ENCODE data around the gene RNF187.
"Not testable (repeated sequence)": the region's sequence is repeated elsewhere in the genome, so short reads cannot be mapped to it uniquely, and the experiment has no call there.

RNF187 gene

DNA sequence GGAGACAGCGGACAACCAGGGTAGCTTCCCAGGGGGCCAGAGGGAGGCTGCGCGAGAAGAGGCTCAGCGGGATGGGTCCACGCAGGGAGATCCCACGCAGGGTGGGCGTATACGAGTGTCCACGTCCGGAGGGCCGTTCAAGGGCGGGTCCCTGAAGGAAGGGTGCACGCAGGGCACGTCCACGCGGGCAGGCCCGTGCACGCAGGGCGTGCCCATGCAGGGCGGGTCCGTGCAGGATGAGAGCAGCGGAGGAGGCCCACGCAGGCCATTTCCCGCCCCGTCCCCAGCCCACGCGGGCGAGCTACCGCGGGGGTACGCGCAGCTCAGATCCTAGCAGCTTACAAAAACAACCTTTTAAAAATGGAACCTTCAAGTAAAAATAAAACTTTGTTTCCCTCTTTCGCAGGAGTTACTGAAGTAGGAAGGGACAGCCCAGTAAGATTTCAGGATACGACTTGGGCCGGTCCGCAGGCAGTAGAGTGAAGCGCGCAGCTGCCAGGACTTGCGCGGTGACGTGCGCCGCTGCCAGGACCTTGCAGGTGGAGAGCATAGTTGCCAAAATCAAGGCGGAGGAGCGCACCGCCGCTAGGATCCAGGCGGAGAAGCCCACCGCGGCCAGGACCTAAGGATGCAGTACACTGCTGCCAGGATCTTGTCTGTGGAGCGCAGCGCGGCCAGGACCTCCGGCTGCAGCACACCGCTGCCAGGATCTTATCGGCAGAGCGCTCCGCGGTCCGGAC lies 416 bp upstream of the RNF187 start:
- peak; percentile 50 to 59 for DNase-seq (ENCODE audit: low read depth in 2 of 2)

DNA sequence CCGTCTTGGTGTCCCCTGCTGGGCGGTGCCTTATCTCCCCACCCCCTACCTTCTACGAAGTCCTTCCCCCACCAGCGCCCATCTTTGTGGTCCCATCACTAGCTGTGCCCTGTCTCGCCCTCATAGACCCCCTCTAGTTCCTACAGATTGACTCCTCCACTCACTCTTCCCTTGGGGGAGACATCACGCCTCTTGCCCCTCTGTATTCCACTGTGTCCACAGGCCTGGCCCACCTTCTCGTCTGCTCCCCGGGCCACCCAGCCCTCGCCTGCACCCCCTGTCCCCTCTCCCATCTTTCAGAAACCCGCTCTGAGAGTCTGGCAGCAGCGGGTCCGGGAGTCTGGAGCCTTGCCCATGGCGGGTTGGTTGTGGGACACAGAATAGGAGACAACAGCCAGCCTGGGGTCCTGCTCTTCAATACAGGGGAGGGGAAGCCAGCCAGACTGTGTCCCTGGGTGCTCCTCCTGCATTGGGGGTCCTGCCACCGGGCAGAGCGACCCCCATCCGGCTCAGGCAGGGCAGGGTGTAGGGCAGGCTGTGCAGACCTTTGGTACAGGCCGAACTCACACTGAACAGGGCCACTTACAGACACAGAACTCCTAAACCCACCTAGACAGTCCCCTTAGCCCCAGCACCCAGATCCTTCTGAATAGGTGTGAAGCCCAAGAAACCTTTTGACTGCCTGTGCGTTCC lies 1.1 kb downstream of the RNF187 start:
- no peak for DNase-seq (ENCODE audit: low read depth in 2 of 2)

DNA sequence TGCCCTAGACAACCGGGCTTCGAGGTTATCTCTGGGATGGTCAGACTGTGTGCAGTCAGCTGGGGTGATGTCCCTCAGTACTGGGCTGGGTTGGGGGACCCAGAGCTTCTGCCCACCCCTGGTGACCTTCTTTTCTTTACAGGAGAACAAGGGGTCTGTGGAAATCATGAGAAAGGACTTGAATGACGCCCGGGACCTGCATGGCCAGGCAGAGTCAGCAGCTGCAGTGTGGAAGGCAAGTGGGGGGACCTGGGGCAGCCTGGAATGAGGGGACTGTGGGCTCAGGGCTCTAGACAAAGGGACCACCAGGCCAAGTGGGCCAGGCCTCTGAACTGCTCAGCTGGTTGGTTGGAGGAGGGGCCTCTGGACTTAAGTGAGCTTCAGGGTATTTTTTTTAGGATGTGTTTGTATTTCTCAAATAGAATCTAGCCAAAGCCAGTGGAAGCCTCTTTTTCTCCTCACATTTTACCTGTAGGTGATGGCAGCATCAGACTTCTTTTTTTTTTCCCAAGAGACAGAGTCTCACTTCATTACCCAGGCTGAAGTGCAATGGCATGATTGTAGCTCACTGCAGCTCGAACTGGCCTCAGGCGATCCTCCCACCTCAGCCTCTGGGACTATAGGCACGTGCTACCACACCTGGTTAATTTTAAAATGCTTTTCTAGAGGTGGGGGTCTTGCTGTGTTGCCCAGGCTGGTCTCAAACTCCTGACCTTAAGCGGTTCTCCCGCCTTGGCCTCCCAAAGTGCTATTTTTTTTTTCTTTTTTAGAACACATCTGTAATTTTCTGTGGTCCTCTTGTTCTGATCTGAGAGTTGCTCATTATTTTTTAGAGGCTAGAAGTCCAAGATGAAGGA lies 1.9 kb downstream of the RNF187 start:
- no peak for DNase-seq (ENCODE audit: low read depth in 2 of 2)

DNA sequence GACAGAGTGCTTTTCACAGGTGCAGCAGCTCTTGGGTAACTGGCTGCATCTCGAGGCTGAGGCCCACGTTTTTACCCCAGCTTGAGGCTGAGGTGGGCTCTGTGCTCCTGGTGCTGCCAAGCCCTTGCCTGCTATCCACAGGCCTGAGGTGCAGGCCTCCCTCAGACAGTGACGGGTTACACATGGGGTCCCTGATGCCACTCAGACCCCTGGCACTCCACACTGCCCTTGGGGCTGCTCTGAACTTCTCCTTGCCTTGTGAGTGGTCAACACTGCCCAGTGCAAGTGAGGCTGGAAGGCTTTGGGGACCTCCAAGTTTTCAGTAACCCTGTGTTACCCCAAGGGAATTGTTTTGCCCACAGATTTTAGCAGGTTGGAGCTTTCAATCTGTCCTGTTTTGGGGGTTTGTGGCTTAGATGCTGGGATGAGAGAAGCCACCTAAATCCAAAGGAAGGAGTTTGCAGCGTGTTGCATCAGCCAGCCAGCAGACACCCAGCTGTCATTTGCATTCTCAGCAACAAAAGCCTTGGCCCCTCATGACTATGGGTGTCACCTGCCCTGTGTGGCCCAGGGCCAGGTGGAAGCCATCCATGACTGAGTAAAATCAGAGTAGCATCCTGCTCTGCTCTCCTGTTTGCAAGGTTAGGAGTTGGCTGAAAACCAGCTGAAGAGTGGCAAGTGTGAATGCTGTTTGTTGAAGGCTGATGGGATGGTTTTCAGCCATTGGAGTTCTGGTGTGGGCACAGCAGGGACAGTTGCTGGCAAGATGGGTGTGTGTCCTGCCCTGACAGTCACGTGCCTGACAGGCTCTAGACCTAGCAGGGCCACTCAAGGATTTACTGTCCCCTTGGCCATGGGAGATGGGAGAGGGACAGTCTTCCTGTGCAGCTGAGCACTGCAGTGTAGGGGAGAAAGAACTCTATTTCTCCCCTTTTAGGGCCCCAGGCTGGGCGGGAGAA lies 3.2 kb downstream of the RNF187 start:
- DNase-seq (ENCODE audit: low read depth in 2 of 2) = no peak

DNA sequence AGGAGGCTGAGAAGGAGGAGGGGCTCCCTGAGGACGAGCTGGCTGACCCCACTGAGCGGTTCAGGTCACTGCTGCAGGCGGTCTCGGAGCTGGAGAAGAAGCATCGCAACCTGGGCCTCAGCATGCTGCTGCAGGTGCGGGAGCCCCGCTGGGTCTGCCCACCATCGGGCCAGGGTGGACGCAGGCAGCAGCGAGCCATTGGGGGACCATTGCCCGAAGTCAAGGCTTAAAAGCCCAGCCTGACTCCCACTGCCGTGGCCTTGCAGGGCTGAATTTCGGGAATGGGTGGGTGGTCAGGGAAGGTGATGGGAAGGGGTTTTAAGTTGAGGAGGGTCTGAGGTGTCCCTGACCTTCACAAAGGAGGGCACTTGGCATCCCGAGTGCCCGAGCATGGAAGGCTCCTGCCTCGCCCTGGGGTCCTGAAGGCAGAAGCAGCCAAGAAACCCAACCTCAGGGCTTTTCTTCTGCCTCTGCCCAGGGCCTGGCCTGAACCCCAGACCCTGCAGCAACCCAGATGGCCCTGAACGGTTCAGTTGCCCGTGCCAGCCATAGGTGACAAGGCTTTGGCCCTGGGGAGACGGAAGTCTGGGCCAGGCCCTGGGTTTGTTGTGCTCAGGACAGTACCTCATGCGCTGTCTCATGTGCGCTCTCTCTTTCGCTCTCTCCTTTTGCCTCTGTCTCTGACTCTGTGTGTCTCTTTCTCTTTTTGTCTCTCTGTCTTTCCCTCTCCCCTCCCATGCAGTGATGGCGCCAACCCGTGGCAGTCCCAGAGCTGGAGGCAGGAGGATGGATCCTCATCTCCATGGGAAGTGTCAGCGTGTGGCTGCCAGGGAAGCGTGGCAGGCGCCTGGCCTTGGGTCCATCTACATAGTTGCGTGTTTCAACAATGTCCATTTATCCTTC lies 6.2 kb downstream of the RNF187 start:
- DNase-seq (ENCODE audit: low read depth in 2 of 2) = no peak

DNA sequence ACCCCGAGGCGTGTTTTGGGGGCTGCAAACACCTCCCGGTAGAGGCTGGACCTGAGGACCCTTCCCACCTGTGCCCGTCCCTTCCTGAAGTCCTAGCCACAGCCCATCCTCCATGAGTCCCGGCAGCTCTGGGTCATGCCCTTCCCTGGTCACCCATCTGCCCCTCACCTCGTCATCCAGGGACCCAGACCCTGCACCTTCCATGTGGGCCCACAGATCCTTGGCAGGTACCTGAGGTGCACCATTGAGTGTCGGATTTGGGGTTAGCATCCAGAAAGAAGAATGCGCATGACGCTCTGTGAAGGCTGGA lies 6.8 kb downstream of the RNF187 start:
- no peak for DNase-seq (ENCODE audit: low read depth in 2 of 2)

DNA sequence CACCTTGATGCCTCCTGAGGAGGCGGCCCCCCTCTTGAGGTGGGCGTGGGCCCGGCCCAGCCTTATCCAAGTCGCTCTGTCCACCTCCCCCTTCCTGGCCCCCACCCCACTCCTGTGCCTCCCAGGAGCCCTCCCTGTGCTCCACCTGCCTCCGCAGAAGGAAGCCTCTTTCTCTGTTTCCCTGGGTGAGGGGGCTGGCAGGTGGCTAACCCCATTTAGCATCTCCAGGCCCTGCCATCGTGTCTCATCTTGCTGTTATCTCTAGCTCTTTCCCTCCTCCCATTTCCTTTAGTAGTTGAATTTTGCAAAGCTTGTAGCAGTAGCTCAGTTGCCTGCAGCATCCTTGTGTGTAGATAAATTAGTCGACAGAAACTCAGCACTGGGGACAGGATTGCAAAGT lies 7.2 kb downstream of the RNF187 start:
- no peak for DNase-seq (ENCODE audit: low read depth in 2 of 2)

DNA sequence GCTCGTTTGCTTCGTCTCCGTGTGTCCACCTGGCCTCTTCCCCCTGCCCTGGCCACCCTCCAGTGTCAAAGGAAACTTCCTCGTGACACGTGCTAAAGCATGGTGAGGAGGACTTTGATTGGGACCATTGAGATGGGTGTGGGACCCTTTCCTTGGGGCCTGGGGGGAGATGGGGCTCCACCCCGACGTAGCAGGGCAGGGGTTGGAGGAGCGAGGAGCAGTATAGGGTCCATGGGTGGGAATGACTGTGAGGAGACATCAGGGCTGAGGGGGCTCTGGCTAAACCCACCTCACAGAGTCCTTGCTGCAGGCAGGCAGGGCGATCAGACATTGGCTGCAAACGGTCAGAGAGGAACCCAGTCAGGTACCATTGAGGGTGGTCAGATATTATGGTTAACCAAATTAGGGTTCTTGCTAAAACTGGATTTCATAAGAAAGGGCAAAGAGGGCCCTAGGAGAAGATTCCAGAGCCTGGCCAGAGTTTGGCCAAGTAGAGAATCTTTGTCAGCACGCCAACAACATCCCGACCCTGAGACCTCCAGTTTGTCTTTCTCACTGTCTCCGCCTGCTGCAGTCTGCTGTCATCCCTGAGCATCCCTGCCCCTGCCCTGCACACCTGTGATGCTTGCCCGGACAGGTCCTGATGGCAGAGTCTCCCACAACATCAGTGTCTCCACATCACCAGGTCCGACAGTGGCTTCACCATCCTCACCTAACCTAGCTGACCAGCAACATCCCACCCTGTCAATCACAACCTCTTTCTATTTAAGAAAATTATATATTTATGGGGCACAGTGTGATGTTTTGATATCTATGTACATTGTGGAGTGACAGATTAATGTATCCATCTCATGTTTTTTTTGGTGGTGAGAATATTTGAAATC lies 8.0 kb downstream of the RNF187 start:
- DNase-seq (ENCODE audit: low read depth in 2 of 2) = no peak

DNA sequence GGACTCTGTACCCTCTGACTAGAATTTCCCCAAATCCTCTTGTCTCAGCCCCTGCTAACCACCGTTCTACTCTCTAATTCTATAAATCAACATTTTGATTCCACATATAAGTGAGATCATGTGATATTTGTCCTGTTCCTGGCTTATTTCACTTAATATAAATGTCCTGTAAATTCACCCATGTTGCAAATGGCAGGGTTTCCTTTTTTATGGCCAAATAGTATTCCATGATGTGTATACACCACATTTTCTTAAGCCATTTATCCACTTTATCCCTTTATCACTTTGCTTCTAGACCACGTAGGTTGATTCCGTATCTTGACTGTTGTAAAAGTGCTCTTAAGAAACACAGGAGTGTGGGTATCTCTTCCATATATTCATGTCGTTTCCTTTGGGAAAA lies 8.9 kb downstream of the RNF187 start:
- no peak for DNase-seq (ENCODE audit: low read depth in 2 of 2)

DNA sequence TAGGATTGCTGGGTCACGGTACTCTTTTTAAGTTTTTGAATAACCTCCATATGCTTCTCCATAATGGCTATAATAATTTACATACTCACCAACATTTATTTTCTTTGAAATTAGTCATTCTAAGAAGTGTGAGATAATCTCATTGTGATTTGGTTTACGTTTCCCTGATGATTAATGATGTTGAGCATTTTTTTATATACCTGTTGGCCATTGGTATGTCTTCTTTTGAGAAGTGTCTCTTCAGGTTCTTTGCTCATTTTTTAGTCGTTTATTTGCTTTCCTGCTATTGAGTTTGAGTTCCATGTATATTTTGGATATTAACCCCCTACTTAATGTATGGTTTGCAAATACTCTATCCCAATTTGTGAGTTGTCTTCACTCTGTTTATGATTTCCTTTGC lies 9.3 kb downstream of the RNF187 start:
- DNase-seq (ENCODE audit: low read depth in 2 of 2) = no peak

DNA sequence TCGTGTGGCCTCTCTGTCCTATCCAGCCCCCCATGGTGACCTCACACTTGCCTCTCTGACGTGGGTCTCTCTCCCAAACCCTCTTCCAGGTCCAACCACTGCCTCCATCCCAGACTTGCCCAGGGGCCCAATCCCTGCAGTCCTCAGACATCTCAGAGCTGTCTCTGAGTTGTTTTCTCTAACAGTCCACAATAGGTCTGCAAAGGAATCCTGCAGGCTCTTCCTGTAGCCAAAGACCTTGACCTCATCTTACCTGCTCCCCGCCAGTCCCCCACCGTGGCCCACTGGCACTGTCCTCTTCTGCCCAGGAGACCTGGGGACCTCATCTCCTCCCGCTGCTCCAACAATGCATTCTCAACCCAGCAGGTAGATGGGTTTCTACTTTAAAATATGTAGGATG lies 10.0 kb downstream of the RNF187 start:
- DNase-seq (ENCODE audit: low read depth in 2 of 2) = no peak

DNA sequence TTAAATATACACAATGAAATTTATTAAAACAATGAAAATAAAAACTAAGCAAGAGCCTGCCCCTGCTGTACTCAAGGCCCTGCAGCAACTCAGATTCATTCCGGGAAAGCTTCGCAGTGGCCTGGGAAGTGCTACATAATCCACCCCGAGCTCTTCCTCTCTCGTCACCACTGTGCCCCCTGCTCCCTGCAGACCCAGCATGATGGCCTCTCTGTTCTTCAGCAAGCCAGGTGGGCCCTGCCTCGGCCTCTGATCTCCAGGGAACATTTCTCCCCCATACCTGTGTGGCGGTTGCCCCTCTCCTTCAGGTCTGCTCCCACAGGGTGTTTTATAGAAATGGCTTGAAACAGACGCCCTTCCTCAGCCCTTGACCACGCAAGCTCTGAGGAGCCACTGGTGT lies 10.6 kb downstream of the RNF187 start:
- DNase-seq (ENCODE audit: low read depth in 2 of 2) = no peak

DNA sequence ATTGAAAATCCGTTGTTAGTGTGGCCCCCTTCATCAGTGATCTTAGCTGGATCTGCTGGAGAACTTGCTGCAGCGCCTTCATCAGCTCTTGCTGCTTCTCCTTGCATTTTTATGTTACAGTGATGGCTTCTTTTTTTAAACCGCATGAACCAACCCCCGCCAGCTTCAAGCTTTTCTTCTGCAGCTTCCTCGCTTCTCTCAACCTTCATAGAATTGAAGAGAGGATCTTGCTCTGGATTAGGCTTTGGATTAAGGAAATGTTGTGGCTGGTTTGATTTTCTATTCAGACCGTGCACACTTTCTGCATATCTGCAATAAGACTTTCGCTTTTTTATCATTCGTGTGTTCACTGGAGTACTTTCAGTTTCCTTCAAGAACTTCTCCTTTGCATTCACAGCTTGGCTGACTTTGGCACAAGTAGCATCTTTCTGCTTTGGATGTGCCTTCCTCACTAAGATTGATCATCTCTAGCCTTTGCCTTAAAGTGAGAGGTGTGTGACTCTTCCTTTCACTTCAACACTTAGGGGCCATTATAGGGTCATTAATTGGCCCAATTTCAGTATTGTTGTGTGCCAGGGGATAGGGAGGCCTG lies 13.1 kb downstream of the RNF187 start:
- DNase-seq (ENCODE audit: low read depth in 2 of 2) = no peak

DNA sequence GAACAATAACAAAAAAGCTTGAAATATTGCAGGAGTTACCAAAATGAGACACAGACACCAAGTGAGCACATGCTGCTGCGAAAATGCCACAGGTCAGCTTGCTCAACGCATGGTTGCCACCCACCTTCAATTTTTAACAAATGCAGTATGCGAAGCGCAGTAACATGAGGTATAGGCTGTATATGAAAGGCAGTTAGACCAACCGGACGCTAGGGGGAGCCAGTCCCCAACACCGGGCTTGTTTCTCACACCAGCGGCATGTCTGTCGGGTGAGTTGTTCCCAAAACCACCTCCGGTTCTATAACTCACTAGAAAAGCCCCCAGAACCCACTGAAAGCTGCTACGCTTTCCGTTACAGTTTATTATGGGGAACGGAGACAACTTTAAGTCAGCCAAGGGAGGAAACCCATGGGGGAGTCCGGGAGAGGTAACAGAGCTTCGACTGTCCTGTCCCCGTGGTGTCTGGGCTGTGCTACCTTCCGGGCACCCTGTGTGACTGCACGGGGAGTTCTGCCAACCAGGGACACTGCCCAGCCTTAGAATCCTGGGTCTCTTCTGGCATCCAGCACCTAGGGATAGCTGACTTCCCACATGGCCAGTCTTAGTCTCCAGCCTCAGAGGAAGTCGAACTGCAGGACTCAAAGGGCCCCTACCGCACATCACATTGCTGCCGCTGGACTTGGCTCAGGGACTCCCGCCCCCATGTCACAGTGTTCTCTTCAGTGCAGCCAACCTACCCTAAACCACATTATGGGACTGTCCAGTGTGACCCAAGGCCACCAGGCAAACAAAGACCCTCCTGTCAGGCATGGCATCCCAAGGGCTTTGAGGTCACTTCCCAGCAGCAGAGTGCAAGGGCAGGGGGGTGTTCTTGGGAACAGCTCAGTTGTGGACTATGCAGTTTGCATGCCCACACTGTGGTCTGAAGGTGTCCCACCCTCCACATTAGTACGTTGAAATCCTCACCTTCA lies 14.0 kb downstream of the RNF187 start:
- peak; percentile 74 to 79 for DNase-seq (ENCODE audit: low read depth in 2 of 2)

DNA sequence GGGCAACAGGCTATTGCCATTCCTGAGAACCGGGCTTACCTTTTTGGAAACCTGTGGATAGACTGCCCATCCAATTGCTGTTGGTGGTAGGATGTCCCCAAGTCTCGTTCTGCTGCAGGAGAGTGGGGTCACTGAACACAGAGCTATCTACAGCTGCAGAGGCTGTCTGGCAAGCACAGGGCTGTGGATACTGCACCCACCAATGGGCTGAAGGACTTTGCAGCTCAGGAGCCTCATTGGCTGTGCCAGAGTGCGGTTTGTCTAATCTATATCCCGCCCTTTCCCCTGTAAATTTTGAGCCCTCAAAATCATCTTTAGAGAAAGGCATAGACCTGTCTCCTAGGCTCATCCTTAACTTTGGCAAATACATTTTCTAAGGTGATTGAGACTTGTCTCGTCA lies 15.3 kb downstream of the RNF187 start:
- DNase-seq (ENCODE audit: low read depth in 2 of 2) = no peak

DNA sequence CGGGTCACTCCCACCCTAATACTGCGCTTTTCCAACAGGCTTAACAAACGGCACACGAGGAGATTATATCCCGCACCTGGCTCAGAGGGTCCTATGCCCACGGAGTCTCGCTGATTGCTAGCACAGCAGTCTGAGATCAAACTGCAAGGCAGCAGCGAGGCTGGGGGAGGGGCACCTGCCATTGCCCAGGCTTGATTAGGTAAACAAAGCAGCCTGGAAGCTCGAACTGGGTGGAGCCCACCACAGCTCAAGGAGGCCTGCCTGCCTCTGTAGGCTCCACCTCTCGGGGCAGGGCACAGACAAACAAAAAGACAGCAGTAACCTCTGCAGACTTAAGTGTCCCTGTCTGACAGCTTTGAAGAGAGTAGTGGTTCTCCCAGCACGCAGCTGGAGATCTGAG lies 18.8 kb downstream of the RNF187 start:
- DNase-seq (ENCODE audit: low read depth in 2 of 2) = not testable (repeated sequence)

DNA sequence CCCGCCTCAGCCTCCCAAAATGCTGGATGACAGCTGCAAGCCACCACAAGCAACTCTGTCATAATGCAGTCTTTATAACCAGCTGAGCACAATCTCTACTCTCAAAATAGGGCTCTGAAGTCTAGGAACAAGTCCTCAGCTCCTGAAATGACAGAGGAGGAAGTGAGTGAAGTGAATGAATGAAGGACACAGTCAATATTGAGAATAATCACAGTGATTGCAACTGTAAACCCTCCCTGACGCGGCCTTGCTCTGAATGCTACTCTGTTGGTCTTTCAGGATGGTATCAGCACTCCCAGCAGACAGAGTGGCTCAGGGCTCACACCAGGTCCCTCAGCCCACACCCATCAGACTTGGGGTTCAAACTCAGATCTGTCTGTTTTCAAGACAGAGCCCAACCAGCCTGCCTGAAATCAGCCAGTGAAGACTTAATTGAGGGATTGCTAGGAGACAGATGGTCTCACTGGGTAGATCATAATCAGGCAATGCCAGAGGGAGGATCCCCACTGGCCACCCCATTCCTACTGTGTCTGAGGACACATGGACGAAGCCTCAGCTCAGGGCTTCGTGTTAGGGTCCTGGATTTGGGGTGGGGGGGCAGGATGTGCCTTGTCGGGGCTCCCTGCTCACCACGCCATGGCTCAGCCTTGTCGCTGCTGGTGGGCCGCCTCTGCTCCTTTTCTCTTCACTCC lies 20.9 kb downstream of the RNF187 start:
- DNase-seq (ENCODE audit: low read depth in 2 of 2) = no peak

Measured in stimulated activated CD8-positive, alpha-beta memory T cell treated with anti-CD3 and anti-CD28 coated beads, Interleukin-2, amount 100 ng/mL, for 1 hour (primary cell).